HAP-1 (cell line): ENCODE measurements around the gene MTHFD1L.

Experiments used
- DNase-seq, 2 experiments: peaks; one replicate each; pipeline ENCODE4 v3.0.0-alpha.2; 2016 to 2020; ENCODE audit warnings: low spot score in 2 of 2
- H3K27me3 ChIP-seq: fragments of 250-450 bp; sonication (Bioruptor Pico); 2 replicates; pipeline ENCODE4 v1.5.1; 2020; ENCODE audit warnings: low read depth, mild to moderate bottlenecking, moderate library complexity
- H3K36me3 ChIP-seq: fragments of 250-450 bp; sonication (Bioruptor Pico); replicated peaks from 2 replicates; pipeline ENCODE4 v1.5.1; 2020; ENCODE audit warnings: mild to moderate bottlenecking
- H3K4me1 ChIP-seq: fragments of 250-450 bp; sonication (Bioruptor Pico); 2 replicates; pipeline ENCODE4 v1.5.1; 2020; ENCODE audit warnings: mild to moderate bottlenecking
- H3K4me3 ChIP-seq: fragments of 250-450 bp; sonication (Bioruptor Pico); 2 replicates; pipeline ENCODE4 v1.5.1; 2020; ENCODE audit warnings: mild to moderate bottlenecking, moderate library complexity
- H3K9me3 ChIP-seq: fragments of 250-450 bp; sonication (Bioruptor Pico); 2 replicates; pipeline ENCODE4 v1.5.1; 2020; ENCODE audit warnings: mild to moderate bottlenecking, moderate library complexity
- in situ Hi-C: fragments of 300-500 bp; cut with MboI; formaldehyde crosslinking; loops from 3 replicates; pipeline ENCODE4 v1.14.3; 2020; ENCODE audit warnings: low sequenced_read_pairs, inconsistent platforms, mixed read lengths

MTHFD1L gene

DNA sequence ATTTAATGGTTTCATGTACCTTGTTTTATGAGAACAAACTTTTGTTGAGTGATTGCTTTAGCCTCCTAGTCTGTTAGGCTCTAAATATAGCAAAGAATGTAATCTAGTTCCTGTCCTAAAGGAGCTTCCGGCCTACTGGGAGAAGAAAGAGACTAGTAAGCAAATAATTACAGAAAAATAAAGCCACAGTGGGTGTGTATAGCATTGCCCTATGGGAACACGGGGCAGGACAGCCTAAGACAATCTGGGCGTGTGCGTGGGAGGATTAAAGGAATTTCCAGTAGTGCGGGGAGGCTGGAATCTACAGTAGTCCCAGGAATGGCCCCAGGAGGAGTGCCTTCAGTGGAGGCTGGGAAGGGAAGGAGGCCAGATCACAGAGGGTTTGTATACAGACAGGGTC lies 276.2 kb downstream of the MTHFD1L start:
- peak; percentile 48 to 71 for DNase-seq
- no peak overlapping the region for H3K4me3 ChIP-seq
- no peaks in the 10 kb centered on the region for H3K36me3 ChIP-seq
- H3K27me3 ChIP-seq, result no peaks in the 10 kb centered on the region
- no peaks in the 10 kb centered on the region for H3K9me3 ChIP-seq
- peaks cover 8% of the 10 kb centered on the region for H3K4me1 ChIP-seq
- in situ Hi-C loops, result no loop called here

DNA sequence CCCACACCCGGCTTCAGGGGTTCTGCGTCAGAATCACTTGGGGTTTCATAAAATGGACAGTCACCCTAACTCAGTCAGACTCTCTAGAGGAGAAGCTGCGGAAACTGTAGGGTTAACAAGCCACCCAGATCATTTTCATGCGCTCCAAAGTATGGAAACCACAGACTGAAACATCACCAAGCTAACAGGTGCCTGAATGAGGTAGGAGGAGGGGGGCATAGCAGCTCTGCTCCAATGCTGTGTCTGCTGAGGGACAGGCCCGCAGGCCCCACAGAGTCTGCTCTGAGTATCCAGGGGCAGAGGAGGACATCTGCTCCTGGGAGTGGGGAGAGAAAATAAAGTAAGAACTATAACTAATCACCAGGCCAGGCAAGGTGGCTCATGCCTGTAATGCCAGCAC lies 277.2 kb downstream of the MTHFD1L start:
- H3K4me3 ChIP-seq, result no peak overlapping the region
- no peaks in the 10 kb centered on the region for H3K27me3 ChIP-seq
- H3K36me3 ChIP-seq, result no peaks in the 10 kb centered on the region
- in situ Hi-C loops, result no loop called here
- no peaks in the 10 kb centered on the region for H3K9me3 ChIP-seq
- H3K4me1 ChIP-seq, result peaks cover 8% of the 10 kb centered on the region
- DNase-seq, result no peak

DNA sequence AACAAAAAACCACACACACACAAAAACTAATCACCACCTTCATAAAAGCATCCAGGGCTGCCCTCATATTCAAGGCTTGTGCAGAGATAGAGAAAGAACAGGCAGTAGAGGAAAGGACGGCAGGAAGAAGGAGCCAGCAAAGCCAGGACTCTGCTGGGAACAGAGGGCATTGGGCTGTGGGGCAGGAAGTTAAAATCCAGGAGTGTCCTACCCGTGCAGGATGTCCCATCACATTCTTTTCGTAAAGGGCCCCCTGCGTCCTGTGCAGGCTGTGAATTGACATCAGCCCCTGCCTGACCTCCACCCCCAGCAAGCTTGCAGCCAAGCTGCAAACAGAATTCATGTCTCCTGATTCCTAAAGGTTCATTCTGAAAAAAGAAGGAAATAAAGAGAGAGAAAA lies 277.8 kb downstream of the MTHFD1L start:
- in situ Hi-C loops, result no loop called here
- H3K4me1 ChIP-seq, result peaks cover 8% of the 10 kb centered on the region
- DNase-seq, result no peak

DNA sequence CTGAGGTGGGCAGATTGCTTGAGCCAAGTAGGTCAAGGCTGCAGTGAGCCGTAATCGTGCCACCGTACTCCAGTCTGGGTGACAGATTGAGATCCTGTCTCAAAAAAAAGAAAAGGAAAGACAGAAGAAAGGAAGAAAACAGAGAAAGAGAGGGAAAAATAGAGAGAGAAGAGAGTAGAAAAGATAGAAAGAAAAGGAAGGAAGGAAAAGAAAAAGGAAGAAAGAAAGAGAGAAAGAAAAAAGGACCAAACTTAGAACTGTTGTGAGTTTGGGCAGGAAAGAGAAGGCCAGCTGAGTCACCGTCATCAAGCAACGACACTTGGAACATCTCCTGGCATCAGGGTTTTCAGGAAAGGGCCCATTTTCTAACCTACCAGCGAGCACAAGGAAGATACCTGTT lies 278.3 kb downstream of the MTHFD1L start:
- no peaks in the 10 kb centered on the region for H3K36me3 ChIP-seq

More for the DNA sequence above, 277.8 kb downstream of the MTHFD1L start:
- no peaks in the 10 kb centered on the region for H3K27me3 ChIP-seq
- H3K4me3 ChIP-seq, result no peak overlapping the region
- H3K36me3 ChIP-seq, result no peaks in the 10 kb centered on the region
- no peaks in the 10 kb centered on the region for H3K9me3 ChIP-seq

DNA sequence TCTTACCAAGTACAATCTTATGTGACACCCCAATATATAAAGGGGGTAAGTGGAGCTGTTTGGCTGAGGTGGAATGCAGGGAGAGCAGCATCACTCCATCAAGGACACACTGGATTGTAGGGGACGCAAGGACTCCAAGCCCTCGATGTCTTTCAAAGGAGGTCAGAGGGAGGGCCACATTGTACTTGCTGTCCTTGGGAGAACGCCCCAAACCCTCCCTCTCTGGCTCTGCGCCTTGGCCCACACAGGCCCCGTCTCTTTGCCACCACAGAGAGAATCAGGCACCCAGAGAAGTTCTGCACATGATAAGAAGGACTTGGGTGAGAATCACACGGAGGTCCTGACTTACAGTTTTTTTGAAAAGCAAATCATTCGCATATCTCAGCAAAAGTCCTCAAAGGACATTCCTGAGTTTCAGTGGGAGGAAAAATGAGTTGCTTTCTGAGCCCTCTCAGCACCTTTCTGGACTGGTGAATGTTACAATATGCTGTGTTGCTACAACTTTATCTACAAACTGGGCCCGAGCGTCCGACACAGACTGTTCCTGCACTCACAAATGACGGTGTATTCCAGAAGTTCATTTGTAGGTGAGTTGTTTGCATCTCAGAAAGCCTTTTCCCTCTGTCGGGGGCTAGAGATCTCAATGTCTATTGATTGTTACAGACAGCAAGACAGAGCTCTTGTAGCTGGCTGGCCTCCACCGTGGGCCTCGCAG lies 281.8 kb downstream of the MTHFD1L start:
- no peaks in the 10 kb centered on the region for H3K9me3 ChIP-seq
- no peak for DNase-seq
- peaks cover 3% of the 10 kb centered on the region for H3K4me1 ChIP-seq
- no peak overlapping the region for H3K4me3 ChIP-seq
- in situ Hi-C loops, result no loop called here
- H3K27me3 ChIP-seq, result no peaks in the 10 kb centered on the region
- no peaks in the 10 kb centered on the region for H3K36me3 ChIP-seq

More for the DNA sequence above, 278.3 kb downstream of the MTHFD1L start:
- H3K4me1 ChIP-seq, result peaks cover 8% of the 10 kb centered on the region
- no peaks in the 10 kb centered on the region for H3K27me3 ChIP-seq
- no peak overlapping the region for H3K4me3 ChIP-seq
- no peaks in the 10 kb centered on the region for H3K9me3 ChIP-seq
- in situ Hi-C loops, result no loop called here
- DNase-seq, result no peak

DNA sequence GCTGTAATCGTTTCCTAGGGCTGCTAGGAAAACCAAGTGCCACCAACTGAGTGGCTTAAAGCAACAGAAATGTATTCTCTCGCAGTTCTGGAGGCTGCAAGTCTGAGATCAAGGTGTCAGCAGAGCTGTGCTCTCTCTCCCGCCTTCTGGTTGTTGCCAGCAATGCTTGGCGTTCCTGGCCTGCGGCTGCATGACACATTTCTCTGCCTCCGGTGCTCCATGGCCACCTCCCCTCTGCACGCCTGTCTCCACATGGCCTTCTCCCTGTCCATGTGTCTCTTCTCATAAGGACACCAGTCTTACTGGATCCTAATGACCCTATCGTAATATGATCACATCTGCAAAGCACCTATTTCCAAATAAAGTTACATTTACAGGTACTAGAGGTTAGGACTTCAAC lies 282.6 kb downstream of the MTHFD1L start:
- Histone ChIP-seq H3K4me3 (no peak overlapping the region), H3K4me1 (peaks cover 9% of the 10 kb centered on the region), H3K36me3 (no peaks in the 10 kb centered on the region), H3K27me3 (no peaks in the 10 kb centered on the region), H3K9me3 (no peaks in the 10 kb centered on the region)
- no peak for DNase-seq
- in situ Hi-C loops, result no loop called here

DNA sequence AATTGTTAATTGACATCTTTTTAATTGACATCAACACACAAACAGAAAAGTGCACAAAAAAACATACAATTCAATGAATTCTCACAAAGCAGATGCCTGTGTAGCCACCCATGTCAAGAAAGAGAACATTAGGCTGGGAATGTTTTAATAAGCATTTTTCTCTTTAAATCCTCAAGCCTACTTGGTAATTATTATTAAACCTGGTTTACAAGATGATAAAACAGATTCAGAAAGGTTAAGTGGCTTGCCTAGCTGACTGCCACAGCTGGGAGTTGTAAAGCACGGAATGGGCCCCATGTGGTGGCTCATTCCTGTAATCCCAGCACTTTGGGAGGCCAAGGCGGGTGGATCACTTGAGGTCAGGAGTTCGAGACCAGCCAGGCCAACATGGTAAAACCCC lies 284.3 kb downstream of the MTHFD1L start:
- no peaks in the 10 kb centered on the region for H3K36me3 ChIP-seq
- no peaks in the 10 kb centered on the region for H3K27me3 ChIP-seq
- no peak for DNase-seq
- no peak overlapping the region for H3K4me3 ChIP-seq
- H3K4me1 ChIP-seq, result peaks cover 9% of the 10 kb centered on the region
- no peaks in the 10 kb centered on the region for H3K9me3 ChIP-seq
- in situ Hi-C loops, result no loop called here
